Measurements from ENCODE around the gene GOLGA6L9. TPM values are rescaled to one million over a fixed set of nuclear protein-coding genes. Genes with fewer than 3 reads are reported as not detected.

GOLGA6L9 gene
- total and polyA plus RNA-seq, 4 experiments from 2014 or later: 0.11 to 3.9 (median 2.2) TPM

Other genes starting within 250 kb of the GOLGA6L9 start
- 10 to 100 TPM; 19.9 to 23.1 TPM for gene EFL1, start 167.1 kb upstream of the GOLGA6L9 start, total RNA-seq
- 10 to 100 TPM in 1 of 2 donors, 1 to 10 TPM in 1; 9.3 to 23.8 TPM for gene EFL1, start 167.1 kb upstream of the GOLGA6L9 start, polyA plus RNA-seq
- 1 to 10 TPM; 1.7 to 2.7 TPM for gene SAXO2, start 167.0 kb upstream of the GOLGA6L9 start, total RNA-seq
- gene SAXO2, start 167.0 kb upstream of the GOLGA6L9 start, polyA plus RNA-seq: under 1 TPM in 1 of 2 donors, not detected in 1; 0.26 TPM
- 1 to 10 TPM; 2.4 to 3.0 TPM for gene GOLGA6L10, start 80.3 kb upstream of the GOLGA6L9 start, total RNA-seq
- gene GOLGA6L10, start 80.3 kb upstream of the GOLGA6L9 start, polyA plus RNA-seq: under 1 TPM in 1 of 2 donors, not detected in 1; 0.98 TPM
- 1,000 to 10,000 TPM; 2,038 to 2,106 TPM for gene RPS17, start 110.6 kb downstream of the GOLGA6L9 start, total RNA-seq
- gene RPS17, start 110.6 kb downstream of the GOLGA6L9 start, polyA plus RNA-seq: 1,000 to 10,000 TPM; 1,310 to 1,371 TPM
- under 1 TPM; 0.17 to 0.38 TPM for gene CPEB1, start 217.5 kb downstream of the GOLGA6L9 start, total RNA-seq
- gene CPEB1, start 217.5 kb downstream of the GOLGA6L9 start, polyA plus RNA-seq: under 1 TPM; 0.39 to 0.55 TPM